Measurements from ENCODE around the gene TNXB. TPM values are rescaled to one million over a fixed set of nuclear protein-coding genes. Genes with fewer than 3 reads are reported as not detected.

Gene TNXB
- total and polyA plus RNA-seq, 9 of the 15 experiments (the other 6 are each of a cell fraction or from before 2014, with no cell fraction given), result 0.14 to 28.1 (median 12.4) TPM

- TF ChIP-seq MGA (IDR thresholded peaks at IDR 0.05) (peak; percentile 88), ZNF431 (CRISPR knock-in tag; IDR thresholded peaks at IDR 0.05) (no peak; the same call in 1 of the 2 replicates), GATA2 (CRISPR knock-in tag; IDR thresholded peaks at IDR 0.05) (no peak), L3MBTL2 (IDR thresholded peaks at IDR 0.05) (peak; percentile 84), POLR3A (IDR thresholded peaks at IDR 0.05; ENCODE audit: borderline replicate concordance, extremely low read depth, insufficient read depth, insufficient read length) (no peak), CREB1 (IDR thresholded peaks at IDR 0.05) (no peak), CREB1 (CRISPR knock-in tag; IDR thresholded peaks at IDR 0.05) (0 out of 2 replicates have a peak, but pooled peaks have one; percentile 14), ZNF592 (IDR thresholded peaks at IDR 0.05) (peak; percentile 92; the same call in 1 of the 2 replicates), RFX1 (IDR thresholded peaks at IDR 0.05) (peak; percentile 76), ZC3H4 (CRISPR knock-in tag; IDR thresholded peaks at IDR 0.05; ENCODE audit: borderline replicate concordance) (peak; percentile 74; the same call in 1 of the 2 replicates), GABPB1 (CRISPR knock-in tag; IDR thresholded peaks at IDR 0.05) (peak; percentile 54; the same call in 1 of the 2 replicates), ETV1 (tag; conservative IDR thresholded peaks at IDR 0.05; ENCODE audit: low read depth) (0 out of 2 replicates have a peak, but pooled peaks have one; percentile 29)
Measured at GRCh38 chr6:32046450-32047083, 62.6 kb downstream of the TNXB start (continued).

Measured in K562 (cell line).